ENCODE data around the gene ZIC4. TPM values are rescaled to one million over a fixed set of nuclear protein-coding genes. Genes with fewer than 3 reads are reported as not detected.

The ZIC4 gene
- total RNA-seq, 3 donors from 2014 or later (not counting 1 experiment from before 2014, with no cell fraction given): not detected

GRCh38 chr3:147358144-147358992, 48.0 kb downstream of the ZIC4 start:
- H3K27me3 ChIP-seq (ENCODE audit: control insufficient read depth, insufficient read depth, low read length): peaks cover 31% of the 10 kb centered on the region
- 6% methylated on average over 9 of the region's 9 CpGs for WGBS (ENCODE audit: insufficient coverage)
- no peak overlapping the region for H3K4me3 ChIP-seq (ENCODE audit: low read length)
- H3K36me3 ChIP-seq (ENCODE audit: control insufficient read depth, insufficient read depth, low read length): no peaks in the 10 kb centered on the region
- peaks cover 20% of the 10 kb centered on the region for H3K36me3 Mint-ChIP-seq
- H3K27ac ChIP-seq (ENCODE audit: low read length): no peak overlapping the region
- H3K27ac Mint-ChIP-seq: no peak overlapping the region
- intact Hi-C loops (cut with micrococcal nuclease): no loop called here
- H3K4me1 Mint-ChIP-seq: no peaks in the 10 kb centered on the region
- H3K27me3 Mint-ChIP-seq (ENCODE audit: low read depth in 2 of 2): peaks cover 50 to 61% of the 10 kb centered on the region in 2 donors
- peaks cover 24% of the 10 kb centered on the region for H3K9me3 ChIP-seq (ENCODE audit: control insufficient read depth, insufficient read depth, low read length)
- ATAC-seq: no peak
- no peak overlapping the region for H3K4me3 Mint-ChIP-seq
- no peaks in the 10 kb centered on the region for H3K4me1 ChIP-seq (ENCODE audit: control insufficient read depth, insufficient read depth, low read length)
- no peak for DNase-seq
- H3K9me3 Mint-ChIP-seq: peaks cover 2 to 4% of the 10 kb centered on the region in 2 donors
- TF ChIP-seq CTCF (IDR thresholded peaks at IDR 0.05): no peak

- Histone ChIP-seq H3K27ac (ENCODE audit: low read length) (no peak overlapping the region), H3K9me3 (ENCODE audit: control insufficient read depth, insufficient read depth, low read length) (peaks cover 24% of the 10 kb centered on the region), H3K4me1 (ENCODE audit: control insufficient read depth, insufficient read depth, low read length) (no peaks in the 10 kb centered on the region), H3K27me3 (ENCODE audit: control insufficient read depth, insufficient read depth, low read length) (peaks cover 31% of the 10 kb centered on the region), H3K36me3 (ENCODE audit: control insufficient read depth, insufficient read depth, low read length) (no peaks in the 10 kb centered on the region), H3K4me3 (ENCODE audit: low read length) (no peak overlapping the region)
- intact Hi-C loops (cut with micrococcal nuclease): no loop called here
- Mint-ChIP-seq H3K27ac (no peak overlapping the region), H3K4me3 (no peak overlapping the region), H3K27me3 (ENCODE audit: low read depth in 2 of 2) (peaks cover 51 to 61% of the 10 kb centered on the region in 2 donors), H3K4me1 (no peaks in the 10 kb centered on the region), H3K36me3 (peaks cover 18% of the 10 kb centered on the region), H3K9me3 (peaks cover 2 to 6% of the 10 kb centered on the region in 2 donors)
- no peak for DNase-seq
- 10% methylated on average over 27 of the region's 29 CpGs for WGBS (ENCODE audit: insufficient coverage)
- ATAC-seq: no peak
- no peak for TF ChIP-seq CTCF (IDR thresholded peaks at IDR 0.05)
These were observed 49.1 kb downstream of the ZIC4 start for GRCh38 chr3:147356909-147357900.

GRCh38 chr3:147356145-147356908, 50.0 kb downstream of the ZIC4 start:
- peaks cover 51 to 61% of the 10 kb centered on the region in 2 donors for H3K27me3 Mint-ChIP-seq (ENCODE audit: low read depth in 2 of 2)
- no peak for TF ChIP-seq CTCF (IDR thresholded peaks at IDR 0.05)
- no peak overlapping the region for H3K27ac ChIP-seq (ENCODE audit: low read length)
- H3K4me3 ChIP-seq (ENCODE audit: low read length): no peak overlapping the region
- 5% methylated on average over 21 of the region's 26 CpGs for WGBS (ENCODE audit: insufficient coverage)
- no peaks in the 10 kb centered on the region for H3K36me3 ChIP-seq (ENCODE audit: control insufficient read depth, insufficient read depth, low read length)
- H3K36me3 Mint-ChIP-seq: peaks cover 18% of the 10 kb centered on the region
- intact Hi-C loops (cut with micrococcal nuclease): no loop called here
- no peaks in the 10 kb centered on the region for H3K4me1 ChIP-seq (ENCODE audit: control insufficient read depth, insufficient read depth, low read length)
- H3K27me3 ChIP-seq (ENCODE audit: control insufficient read depth, insufficient read depth, low read length): peaks cover 31% of the 10 kb centered on the region
- no peaks in the 10 kb centered on the region for H3K4me1 Mint-ChIP-seq
- DNase-seq (no peak), ATAC-seq (no peak)
- H3K9me3 Mint-ChIP-seq: peaks cover 2 to 7% of the 10 kb centered on the region in 2 donors
- no peak overlapping the region for H3K27ac Mint-ChIP-seq
- no peak overlapping the region for H3K4me3 Mint-ChIP-seq
- peaks cover 21% of the 10 kb centered on the region for H3K9me3 ChIP-seq (ENCODE audit: control insufficient read depth, insufficient read depth, low read length)
